H9 (cell line): Measurements from ENCODE around the gene COMT. TPM values are rescaled to one million over a fixed set of nuclear protein-coding genes. Genes with fewer than 3 reads are reported as not detected.

Experiments
- DNase-seq: peaks from one replicate; pipeline ENCODE4 v3.0.0-alpha.2; 2017
- H2AFZ ChIP-seq: one replicate; pipeline ENCODE4 v1.6.1; 2013; ENCODE audit warnings: mild to moderate bottlenecking, low read length, control low read depth, moderate library complexity
- H2AK5ac ChIP-seq: 2 replicates; pipeline ENCODE4 v1.6.1; 2013; ENCODE audit warnings: low read length, control low read depth, mixed read lengths; ENCODE audit not compliant: insufficient read length
- H2BK120ac ChIP-seq: one replicate; pipeline ENCODE4 v1.6.1; 2013; ENCODE audit warnings: low read depth, mild to moderate bottlenecking, low read length, control low read depth, inconsistent platforms; ENCODE audit not compliant: poor library complexity, severe bottlenecking
- H2BK12ac ChIP-seq: 2 replicates; pipeline ENCODE4 v1.6.1; 2013; ENCODE audit warnings: low read length, control low read depth, mixed read lengths, low read depth; ENCODE audit not compliant: insufficient read length
- H2BK15ac ChIP-seq: 2 replicates; pipeline ENCODE4 v1.6.1; 2013; ENCODE audit warnings: low read depth, low read length, control low read depth
- H2BK20ac ChIP-seq: one replicate; pipeline ENCODE4 v1.6.1; 2013; ENCODE audit warnings: low read depth, mild to moderate bottlenecking, low read length, control low read depth, inconsistent platforms; ENCODE audit not compliant: poor library complexity, severe bottlenecking
- H2BK5ac ChIP-seq: 2 replicates; pipeline ENCODE4 v1.6.1; 2013; ENCODE audit warnings: low read length, control low read depth, mixed read lengths; ENCODE audit not compliant: insufficient read length
- H3K14ac ChIP-seq: 2 replicates; pipeline ENCODE4 v1.6.1; 2013; ENCODE audit warnings: low read length, control low read depth; ENCODE audit not compliant: insufficient read depth
- H3K18ac ChIP-seq: 2 replicates; pipeline ENCODE4 v1.6.1; 2013; ENCODE audit warnings: low read depth, mild to moderate bottlenecking, mixed read lengths, low read length, control low read depth; ENCODE audit not compliant: insufficient read length
- H3K23ac ChIP-seq: 2 replicates; pipeline ENCODE4 v1.6.1; 2013; ENCODE audit warnings: low read length, control low read depth, mixed read lengths, low read depth; ENCODE audit not compliant: insufficient read length
- H3K23me2 ChIP-seq: 2 replicates; pipeline ENCODE4 v1.6.1; 2013; ENCODE audit warnings: low read depth, mild to moderate bottlenecking, mixed read lengths, low read length, control low read depth; ENCODE audit not compliant: insufficient read length, poor library complexity, severe bottlenecking
- H3K27ac ChIP-seq: 2 replicates; pipeline ENCODE4 v1.5.1; 2013; ENCODE audit warnings: low read length, control low read depth, mixed read lengths, low read depth; ENCODE audit not compliant: insufficient read length
- H3K27me3 ChIP-seq: 2 replicates; pipeline ENCODE4 v1.6.1; 2013; ENCODE audit warnings: low read length, control low read depth, inconsistent platforms; ENCODE audit not compliant: insufficient read depth
- H3K4ac ChIP-seq: 2 replicates; pipeline ENCODE4 v1.6.1; 2013; ENCODE audit warnings: low read depth, mild to moderate bottlenecking, control low read depth, inconsistent platforms, low read length, moderate library complexity
- H3K4me1 ChIP-seq: 2 replicates; pipeline ENCODE4 v1.6.1; 2013; ENCODE audit warnings: low read length, control low read depth, inconsistent platforms; ENCODE audit not compliant: insufficient read depth
- H3K4me2 ChIP-seq: 2 replicates; pipeline ENCODE4 v1.6.1; 2013; ENCODE audit warnings: low read length, control low read depth, mixed read lengths; ENCODE audit not compliant: insufficient read length, insufficient read depth
- H3K56ac ChIP-seq: 2 replicates; pipeline ENCODE4 v1.6.1; 2013; ENCODE audit warnings: low read depth, mild to moderate bottlenecking, mixed read lengths, low read length, control low read depth; ENCODE audit not compliant: insufficient read length
- H3K79me1 ChIP-seq: 2 replicates; pipeline ENCODE4 v1.6.1; 2013; ENCODE audit warnings: low read depth, mild to moderate bottlenecking, moderate library complexity, low read length, control low read depth, inconsistent platforms; ENCODE audit not compliant: insufficient read depth, poor library complexity, severe bottlenecking
- H3K79me2 ChIP-seq: 2 replicates; pipeline ENCODE4 v1.6.1; 2013; ENCODE audit warnings: low read length, control low read depth, inconsistent platforms; ENCODE audit not compliant: insufficient read depth
- H3K9ac ChIP-seq: 2 replicates; pipeline ENCODE4 v1.6.1; 2013; ENCODE audit warnings: low read length, control low read depth, mixed read lengths; ENCODE audit not compliant: insufficient read length; ENCODE audit errors: extremely low read depth
- H3K9me3 ChIP-seq: one replicate; pipeline ENCODE4 v1.6.1; 2013; ENCODE audit warnings: low read depth, low read length, inconsistent platforms; ENCODE audit not compliant: control insufficient read depth
- H3T11ph ChIP-seq: one replicate; pipeline ENCODE4 v1.6.1; 2013; ENCODE audit warnings: mild to moderate bottlenecking, low read length, control low read depth, inconsistent platforms
- H4K20me1 ChIP-seq: one replicate; pipeline ENCODE4 v1.6.1; 2013; ENCODE audit not compliant: control insufficient read depth, insufficient read length, insufficient read depth
- H4K5ac ChIP-seq: 2 replicates; pipeline ENCODE4 v1.6.1; 2013; ENCODE audit warnings: low read depth, mild to moderate bottlenecking, mixed read lengths, low read length, control low read depth; ENCODE audit not compliant: insufficient read length
- H4K8ac ChIP-seq: replicated peaks from 2 replicates; pipeline ENCODE4 v1.6.1; 2013; ENCODE audit warnings: low read length, control low read depth, mixed read lengths, low read depth; ENCODE audit not compliant: insufficient read length
- H4K91ac ChIP-seq: 2 replicates; pipeline ENCODE4 v1.6.1; 2013; ENCODE audit warnings: low read depth, mild to moderate bottlenecking, moderate library complexity, mixed read lengths, low read length, control low read depth; ENCODE audit not compliant: insufficient read length
- H3K27ac Mint-ChIP-seq, 3 experiments: 2 replicates in 2 of 3; 3 replicates in 1 of 3; pipeline ENCODE4 v1.8.0; 2020 to 2021; ENCODE audit warnings: mixed read lengths in 3 of 3, mild to moderate bottlenecking in 1 of 3, moderate library complexity in 1 of 3
- H3K27me3 Mint-ChIP-seq: 2 replicates; pipeline ENCODE4 v1.8.0; 2021; ENCODE audit warnings: low read depth, mild to moderate bottlenecking, moderate library complexity, mixed read lengths
- H3K36me3 Mint-ChIP-seq, 3 experiments: 2 replicates in 2 of 3; 3 replicates in 1 of 3; pipeline ENCODE4 v1.8.0; 2020 to 2021; ENCODE audit warnings: low read depth in 3 of 3, mixed read lengths in 3 of 3; ENCODE audit not compliant: insufficient read depth in 1 of 3
- H3K4me1 Mint-ChIP-seq, 2 experiments: 2 replicates each; pipeline ENCODE4 v1.8.0; 2020; ENCODE audit warnings: mixed read lengths in 2 of 2
- H3K4me3 Mint-ChIP-seq, 2 experiments: 2 replicates in 1 of 2; 3 replicates in 1 of 2; pipeline ENCODE4 v1.8.0; 2020 to 2021; ENCODE audit warnings: mild to moderate bottlenecking in 2 of 2, mixed read lengths in 2 of 2, moderate library complexity in 1 of 2
- H3K9me3 Mint-ChIP-seq, 2 experiments: 2 replicates in 1 of 2; 3 replicates in 1 of 2; pipeline ENCODE4 v1.8.0; 2020; ENCODE audit warnings: mild to moderate bottlenecking in 2 of 2, mixed read lengths in 2 of 2, moderate library complexity in 1 of 2
- CTCF ChIP-seq: fragments of 200-600 bp; sonication (generic); conservative IDR thresholded peaks from 3 replicates; pipeline ENCODE4 v1.8.0; 2021; ENCODE audit warnings: antibody characterized with exemption, mild to moderate bottlenecking
- WGBS: extraction: QIAGEN DNeasy Blood & Tissue Kit; methylation state at CpG from one replicate; pipeline ENCODE4 v1.1.7; 2013; ENCODE audit warnings: missing lambda C conversion rate, low lambda C conversion rate, mixed read lengths; ENCODE audit not compliant: insufficient read length; ENCODE audit errors: extremely low coverage; 5-methylcytosine and 5-hydroxymethylcytosine counted together
- total RNA-seq: library from RNA; stranded (reverse); gene quantifications from 2 replicates; pipeline ENCODE4 v1.2.1, GENCODE V29; 2021

Gene COMT
- total RNA-seq, 1 experiment from 2014 or later, result 42.2 TPM

- H3K9ac ChIP-seq, result no peak overlapping the region
- Mint-ChIP-seq H3K27ac (no peak overlapping the region; a peak in 1 of 7 replicates), H3K36me3 (no peaks in the 10 kb centered on the region), H3K4me1 (peaks cover 0 to 13% of the 10 kb centered on the region in 2 experiments; a peak in 2 of 4 replicates), H3K9me3 (no peaks in the 10 kb centered on the region; a peak in 1 of 5 replicates), H3K4me3 (no peak overlapping the region), H3K27me3 (no peaks in the 10 kb centered on the region; the same call in 1 of the 2 replicates)
- no peak overlapping the region for H2BK120ac ChIP-seq
- H2AK5ac ChIP-seq, result no peak overlapping the region
- H3K56ac ChIP-seq, result no peak overlapping the region
- no peak overlapping the region for H2AFZ ChIP-seq
- H2BK12ac ChIP-seq, result no peak overlapping the region
- no peak overlapping the region for H3T11ph ChIP-seq
- no peak overlapping the region for H3K4me2 ChIP-seq
- H2BK5ac ChIP-seq, result no peak overlapping the region
- no peaks in the 10 kb centered on the region for H3K9me3 ChIP-seq
- H3K23me2 ChIP-seq, result no peaks in the 10 kb centered on the region
- no peak overlapping the region for H2BK20ac ChIP-seq
- no peak for DNase-seq
- no peaks in the 10 kb centered on the region for H3K79me1 ChIP-seq
- no CpG with 5 or more reads among the region's 7 CpGs for WGBS
- no peak overlapping the region for H4K8ac ChIP-seq
- H2BK15ac ChIP-seq, result no peak overlapping the region
- H3K23ac ChIP-seq, result no peak overlapping the region
- H3K79me2 ChIP-seq, result no peaks in the 10 kb centered on the region
- H4K5ac ChIP-seq, result no peak overlapping the region
- H3K14ac ChIP-seq, result no peak overlapping the region
- H3K4ac ChIP-seq, result no peak overlapping the region
- H4K20me1 ChIP-seq, result no peaks in the 10 kb centered on the region
- no peak overlapping the region for H3K27ac ChIP-seq
- no peaks in the 10 kb centered on the region for H3K27me3 ChIP-seq
- no peak for TF ChIP-seq CTCF
- no peaks in the 10 kb centered on the region for H3K4me1 ChIP-seq
- H4K91ac ChIP-seq, result no peak overlapping the region
- H3K18ac ChIP-seq, result no peak overlapping the region
These were observed 50.9 kb downstream of the COMT start for GRCh38 chr22:19992481-19992911.
